Amygdala (tissue), 56 donors: Measurements from ENCODE around the gene MED12L.

Experiments used
- DNase-seq, 56 donors: peaks; one replicate each; lab custom pipeline; 2025; lab: John Stamatoyannopoulos, UW

MED12L gene

DNA sequence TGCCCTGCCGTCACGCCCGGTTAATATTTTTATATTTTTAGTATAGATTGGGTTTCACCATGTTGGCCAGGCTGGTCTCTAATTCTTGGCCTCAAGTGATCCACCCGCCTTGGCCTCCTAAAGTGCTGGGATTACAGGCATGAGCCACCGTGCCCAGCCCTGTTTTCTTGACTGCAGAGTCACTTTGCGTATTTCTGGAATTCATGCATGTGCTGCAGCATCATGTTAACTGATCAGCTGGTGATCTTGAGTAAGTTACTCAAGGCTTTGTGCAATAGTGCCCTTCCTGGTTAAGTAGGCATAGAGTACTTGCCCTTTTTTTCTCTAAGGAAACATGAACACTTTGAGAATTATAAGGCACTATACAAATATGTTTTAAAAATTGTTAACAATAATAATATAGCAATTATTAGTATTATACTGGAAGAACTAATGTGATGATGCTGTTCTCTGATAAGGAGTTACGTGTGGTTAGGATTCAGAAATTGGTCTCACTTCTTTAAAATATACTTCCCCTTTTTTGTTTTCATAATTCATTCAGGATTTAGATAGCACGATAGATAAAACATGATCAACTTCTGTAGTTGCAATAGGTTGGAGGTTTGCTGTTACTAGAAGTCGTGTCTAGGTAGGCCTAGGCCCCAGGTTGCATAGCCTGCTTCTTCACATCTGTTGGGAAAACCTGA lies 83.9 kb downstream of the MED12L start:
- no peak for DNase-seq

DNA sequence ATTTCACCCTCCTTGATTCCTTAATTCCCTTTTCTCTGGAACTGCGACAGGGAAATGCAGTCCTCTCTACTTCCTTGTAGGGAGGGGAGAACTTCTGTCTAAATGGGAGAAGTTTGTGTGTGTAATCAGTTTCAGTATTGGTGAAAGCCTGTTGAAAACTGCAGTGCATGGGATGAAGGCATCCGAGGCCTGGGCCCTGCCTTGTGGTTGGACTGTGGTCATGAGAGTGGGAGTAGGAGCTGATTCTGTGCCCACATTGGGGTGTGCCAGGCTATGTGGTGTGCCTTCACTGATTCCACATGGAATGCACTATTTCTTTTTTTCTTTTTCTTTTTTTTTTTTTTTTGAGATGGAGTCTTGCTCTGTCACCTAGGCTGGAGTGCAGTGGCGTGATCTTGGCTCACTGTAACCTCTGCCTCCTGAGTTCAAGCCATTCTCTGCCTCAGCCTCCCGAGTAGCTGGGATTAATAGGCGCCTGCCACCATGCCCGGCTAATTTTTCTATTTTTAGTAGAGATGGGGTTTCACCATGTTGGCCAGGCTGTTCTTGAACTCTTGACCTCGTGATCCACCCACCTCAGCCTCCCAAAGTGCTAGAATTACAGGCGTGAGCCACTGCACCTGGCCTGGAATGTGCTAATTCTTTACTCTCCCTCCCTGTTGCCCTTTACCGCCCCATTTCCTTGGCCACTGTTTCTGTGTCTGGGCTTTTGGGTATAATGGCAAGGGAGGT lies 84.7 kb downstream of the MED12L start:
- peak in 13 of 56 donors; percentile 5 to 39 (median 10) for DNase-seq

DNA sequence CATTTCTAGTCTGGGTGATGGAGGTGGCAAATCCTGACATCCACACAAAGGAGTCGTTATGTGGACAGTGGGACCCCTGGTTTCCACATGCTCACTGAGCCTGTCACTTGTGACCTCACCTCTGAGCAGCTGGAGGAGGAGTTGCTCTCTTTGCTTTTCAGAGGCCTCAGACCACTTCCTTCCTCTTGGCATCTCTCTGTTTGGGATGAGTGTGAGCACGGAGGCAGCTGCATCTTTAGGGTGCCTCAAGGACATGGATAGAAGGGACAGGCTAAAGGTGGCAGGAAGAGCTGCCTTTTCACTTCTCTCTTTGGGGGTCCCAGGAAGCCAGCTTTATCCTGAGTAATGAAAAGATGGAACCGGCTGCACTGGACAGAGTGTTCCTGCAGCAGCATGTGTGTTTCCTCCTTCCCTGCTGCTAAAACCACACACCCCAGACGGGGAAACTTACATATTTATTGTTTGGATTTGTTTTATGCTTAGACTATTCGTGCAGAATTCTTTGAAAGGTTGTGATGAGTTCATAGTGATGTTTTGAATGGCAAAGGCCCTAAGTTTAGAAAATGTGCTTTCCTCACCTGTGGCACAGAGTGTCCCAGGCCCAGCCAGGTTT lies 85.8 kb downstream of the MED12L start:
- peak in 3 of 56 donors; percentile 1 to 15 (median 3) for DNase-seq

DNA sequence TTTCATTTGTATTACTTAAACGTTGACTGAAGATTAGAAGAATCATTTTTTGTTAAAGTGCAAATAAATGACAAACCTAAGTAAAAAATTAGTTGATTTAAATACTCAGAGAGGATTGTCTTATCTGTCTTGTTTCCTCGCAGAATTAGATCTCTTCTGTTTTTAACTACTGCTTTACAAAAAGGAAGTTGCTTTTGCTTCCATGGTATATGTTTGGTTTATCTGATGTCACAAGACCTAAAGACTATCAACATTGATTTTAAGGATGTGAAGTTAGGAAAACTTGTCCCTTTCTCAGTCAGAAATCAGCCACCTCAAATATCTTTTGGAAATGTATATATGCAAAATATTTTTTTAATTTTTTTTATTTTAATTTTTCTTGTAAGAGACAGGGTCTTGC lies 88.9 kb downstream of the MED12L start:
- DNase-seq: no peak

DNA sequence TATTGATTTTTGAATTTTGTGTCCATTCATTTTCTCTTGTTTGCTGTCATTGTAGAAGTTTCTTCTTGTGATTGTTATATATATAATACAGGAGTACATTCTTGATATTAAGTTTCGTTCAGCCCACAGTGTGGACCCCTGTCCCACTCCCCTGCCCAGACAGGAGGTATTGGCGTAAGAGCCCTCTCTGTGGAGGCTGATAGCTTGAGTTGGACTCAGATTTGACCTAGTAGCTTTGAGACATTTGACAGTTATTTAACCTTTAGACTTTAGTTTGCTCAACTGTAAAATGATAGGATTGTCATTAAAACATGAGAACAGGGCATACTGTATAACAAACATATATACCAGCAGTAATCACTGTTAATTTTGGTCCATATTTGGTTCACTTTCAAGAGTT lies 90.5 kb downstream of the MED12L start:
- no peak for DNase-seq

DNA sequence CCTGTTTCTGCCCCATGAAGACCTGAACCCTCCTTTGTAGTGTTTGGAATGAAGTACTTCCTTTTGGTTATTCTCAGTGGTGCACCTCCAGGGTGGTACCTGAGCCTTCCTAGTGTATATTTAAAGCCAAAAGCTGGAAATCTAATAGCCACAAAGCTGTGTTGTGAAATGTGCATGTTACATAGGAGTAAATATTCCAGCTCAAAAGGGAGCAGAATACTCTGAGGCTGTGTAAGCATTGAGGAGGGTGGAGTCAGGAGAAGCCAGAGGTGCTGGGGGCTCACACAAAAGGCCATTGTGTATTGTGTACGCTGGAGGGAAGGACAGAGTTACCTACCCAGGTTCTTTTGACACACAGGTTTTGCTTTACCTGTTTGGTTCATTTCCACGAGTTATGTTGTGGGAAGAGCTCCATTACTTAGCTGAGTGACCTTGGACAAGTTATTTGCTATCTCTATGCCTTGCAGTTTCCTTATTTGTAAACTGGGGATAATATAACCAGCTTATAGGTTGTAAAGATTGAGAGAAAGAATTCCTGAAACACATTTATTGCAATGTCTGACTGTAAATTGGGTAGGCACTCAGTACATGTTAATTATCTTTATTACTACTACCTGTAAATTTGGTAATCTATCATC lies 92.9 kb downstream of the MED12L start:
- DNase-seq: no peak

DNA sequence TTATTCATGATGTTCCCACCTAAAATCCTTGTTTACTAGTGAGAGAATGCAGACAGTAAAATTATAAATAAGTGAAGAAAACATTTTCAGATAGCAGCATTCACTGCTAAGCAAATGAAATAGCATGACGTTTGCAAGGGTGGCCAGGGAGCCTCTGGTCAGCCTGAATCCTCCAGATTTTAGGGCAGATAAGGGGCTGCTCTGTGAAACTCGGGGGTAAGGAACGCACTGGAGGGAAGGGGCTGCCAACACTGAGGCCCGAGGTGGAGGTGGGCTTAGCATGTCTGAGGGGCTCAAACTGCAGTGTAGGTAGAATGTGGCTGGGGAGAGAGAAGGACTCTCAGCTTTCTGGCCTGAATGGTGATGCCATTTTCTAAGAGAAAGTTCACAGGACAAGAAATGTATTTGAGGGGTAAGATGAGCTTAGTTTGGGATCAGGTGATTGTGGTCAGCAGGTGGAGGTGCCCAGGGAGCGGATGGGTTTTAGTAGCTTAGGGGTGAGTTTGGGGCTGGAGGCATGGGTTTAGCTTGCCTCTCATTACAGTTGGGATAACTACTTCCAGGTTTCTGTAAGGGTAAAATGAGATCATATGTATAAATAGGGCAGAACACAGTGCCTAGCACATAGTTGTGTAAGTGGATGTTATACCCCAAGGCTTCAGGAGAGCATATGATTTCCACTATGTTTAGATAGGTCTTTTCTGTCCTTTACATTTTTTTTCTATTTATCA lies 97.0 kb downstream of the MED12L start:
- no peak for DNase-seq

DNA sequence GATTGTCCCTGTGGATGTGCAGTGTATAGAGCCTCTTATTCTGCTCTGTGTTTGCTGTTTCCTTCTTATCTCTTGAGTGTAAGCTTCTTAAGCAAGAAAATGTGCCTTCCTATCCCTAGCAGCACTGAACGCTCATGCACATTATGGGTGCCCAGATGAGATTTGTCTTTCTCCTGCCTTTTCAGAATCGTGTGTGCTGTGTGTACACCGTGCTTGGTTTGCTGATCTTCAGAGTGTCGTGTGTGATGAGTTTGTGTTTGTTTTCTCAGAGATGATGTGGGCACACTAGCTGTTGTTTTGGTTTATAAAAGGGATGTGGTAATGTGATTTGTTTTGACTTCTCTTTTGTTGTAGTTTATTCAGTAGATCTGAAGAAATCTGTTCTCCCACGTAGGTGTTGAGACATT lies 97.8 kb downstream of the MED12L start:
- no peak for DNase-seq

DNA sequence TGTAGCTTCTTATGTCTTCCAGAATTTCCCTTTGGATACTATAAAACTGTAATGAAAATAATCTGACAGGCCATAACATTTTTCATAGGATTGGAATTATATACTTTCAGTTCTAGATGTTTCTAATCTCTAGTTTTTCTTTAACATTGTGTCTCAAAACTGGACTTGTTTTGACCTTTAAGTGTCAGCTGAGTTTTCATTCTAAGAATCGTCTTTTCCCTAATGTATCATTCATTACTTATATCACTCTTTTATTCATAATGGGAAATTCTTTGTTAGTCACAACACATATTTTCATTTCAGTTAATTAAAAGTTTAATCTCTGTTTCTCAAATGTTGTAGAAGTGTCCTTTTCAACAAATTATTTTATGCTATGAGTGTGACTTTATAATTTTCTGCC lies 105.6 kb downstream of the MED12L start:
- no peak for DNase-seq

DNA sequence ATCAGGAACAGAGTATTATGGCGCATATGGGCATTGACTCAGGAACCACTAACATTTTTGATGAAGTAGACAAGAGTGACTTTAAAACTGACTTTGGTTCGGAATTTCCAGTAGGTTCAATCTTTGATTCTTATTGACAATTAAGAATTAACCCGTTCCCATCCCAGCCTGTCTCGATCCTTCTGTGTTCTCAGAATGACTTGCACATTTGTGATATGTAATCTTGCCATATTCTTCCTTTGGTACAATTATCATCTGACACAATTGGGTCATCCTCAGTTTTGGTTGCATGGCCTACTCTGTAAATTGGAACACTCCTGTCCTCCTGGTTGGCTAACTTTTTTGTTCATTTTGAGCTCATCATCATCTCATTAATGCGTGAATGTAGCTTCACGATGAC lies 107.1 kb downstream of the MED12L start:
- no peak for DNase-seq

DNA sequence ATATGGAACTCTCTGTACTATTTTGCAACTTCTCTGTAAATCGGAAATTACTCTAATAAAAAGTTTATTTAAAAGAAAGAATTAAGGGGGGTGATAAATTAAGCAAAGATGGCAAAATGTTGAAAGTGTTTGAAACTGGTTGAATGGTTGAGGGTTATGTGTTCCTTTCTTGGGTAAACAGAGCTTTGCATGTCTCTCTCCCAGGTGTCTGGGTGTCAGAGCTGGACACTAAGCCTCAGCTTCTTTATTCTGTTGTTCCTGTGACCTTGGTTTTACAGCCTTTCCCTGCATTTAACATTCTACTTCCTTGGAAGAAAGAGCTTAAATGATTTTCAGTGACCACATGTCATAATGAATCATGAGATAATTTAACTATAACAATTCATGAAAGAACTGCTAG lies 110.4 kb downstream of the MED12L start:
- no peak for DNase-seq

DNA sequence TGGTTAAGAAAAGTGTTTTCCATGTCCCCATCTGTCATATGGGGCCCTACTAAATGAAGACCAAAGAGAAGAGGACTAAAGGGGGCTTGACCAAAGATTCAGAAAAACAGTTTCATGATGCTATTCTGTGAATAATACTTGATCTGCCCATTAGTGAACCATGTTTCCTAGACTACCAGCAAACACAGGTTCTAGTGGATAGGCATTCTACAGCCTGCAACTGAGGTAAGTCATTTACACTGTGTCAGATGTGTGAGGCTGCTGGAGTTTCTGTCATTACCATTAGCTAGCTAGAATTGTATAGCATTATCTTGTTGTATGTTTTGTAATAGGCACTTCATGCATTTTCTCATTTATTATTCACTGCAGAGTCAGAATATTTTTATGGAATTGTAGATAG lies 111.0 kb downstream of the MED12L start:
- DNase-seq: no peak

DNA sequence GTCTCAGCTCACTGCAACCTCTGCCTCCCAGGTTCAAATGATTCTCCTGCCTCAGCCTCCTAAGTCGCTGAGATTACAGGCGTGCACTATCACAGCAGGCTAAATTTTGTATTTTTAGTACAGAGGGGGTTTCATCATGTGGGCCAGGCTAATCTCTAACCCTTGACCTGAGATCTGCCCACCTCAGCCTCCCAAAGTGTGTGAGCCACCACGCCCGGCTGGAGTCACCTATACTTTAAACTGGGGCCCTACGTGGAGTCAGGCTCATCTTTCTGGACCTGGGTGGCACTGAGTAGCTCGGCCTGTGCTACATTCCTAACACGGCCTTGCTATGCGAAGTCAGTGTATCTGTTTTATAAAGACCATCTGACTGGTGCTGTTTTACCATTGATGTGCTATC lies 111.8 kb downstream of the MED12L start:
- DNase-seq: no peak

DNA sequence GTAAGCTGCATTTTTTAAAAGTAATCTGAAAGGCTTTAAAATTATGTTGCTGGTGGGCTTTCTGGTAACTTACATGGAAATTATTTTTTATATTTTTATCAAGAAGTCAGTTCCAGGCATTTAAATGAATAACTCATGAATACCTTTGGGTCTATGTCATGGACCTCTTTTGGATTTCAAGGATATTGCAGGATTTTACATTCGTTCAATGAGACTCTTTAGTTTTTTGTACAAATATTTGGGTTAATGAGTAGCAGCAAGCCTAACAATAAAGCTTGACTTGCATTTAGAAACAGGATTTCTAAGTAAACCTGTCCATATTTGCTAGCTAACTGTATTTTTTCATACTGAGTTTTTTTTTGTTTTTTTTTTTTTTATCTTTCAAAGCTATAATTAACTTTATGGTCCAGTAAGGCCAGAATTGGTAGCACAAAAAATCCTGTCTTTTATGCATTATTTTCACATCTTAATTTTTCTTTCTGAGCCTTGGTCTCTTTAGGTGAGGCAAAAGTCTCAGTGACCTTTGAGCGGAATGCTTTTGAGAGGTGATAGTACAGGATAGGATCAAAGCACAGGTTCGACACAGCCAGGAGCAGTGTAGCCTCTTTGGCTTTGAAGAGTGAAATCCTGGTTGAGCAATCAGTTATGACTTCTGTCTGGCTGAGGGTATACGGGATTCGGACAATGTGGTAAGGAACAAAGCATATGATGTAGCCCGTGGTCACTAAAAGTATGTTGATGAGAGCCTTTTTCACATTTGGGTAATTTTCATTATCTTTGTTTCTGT lies 112.7 kb downstream of the MED12L start:
- no peak for DNase-seq

DNA sequence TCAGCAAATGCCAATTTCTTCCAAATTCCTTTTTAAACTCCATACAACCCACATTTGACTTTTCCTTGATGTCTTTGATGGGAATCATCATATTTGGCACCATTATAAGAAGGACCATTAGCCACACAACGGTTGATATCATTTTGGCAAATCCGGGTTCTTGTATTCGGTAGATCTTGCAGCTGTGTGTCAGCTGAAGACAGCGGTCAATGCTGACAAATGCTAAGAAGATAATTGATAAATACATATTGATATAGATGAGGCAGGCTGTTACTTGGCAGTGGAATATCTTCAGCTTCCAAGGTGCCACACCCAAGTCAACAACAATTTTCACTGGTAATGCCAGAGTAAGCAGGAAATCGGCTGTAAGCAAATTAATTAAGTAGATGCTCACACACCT lies 113.4 kb downstream of the MED12L start:
- DNase-seq: no peak

DNA sequence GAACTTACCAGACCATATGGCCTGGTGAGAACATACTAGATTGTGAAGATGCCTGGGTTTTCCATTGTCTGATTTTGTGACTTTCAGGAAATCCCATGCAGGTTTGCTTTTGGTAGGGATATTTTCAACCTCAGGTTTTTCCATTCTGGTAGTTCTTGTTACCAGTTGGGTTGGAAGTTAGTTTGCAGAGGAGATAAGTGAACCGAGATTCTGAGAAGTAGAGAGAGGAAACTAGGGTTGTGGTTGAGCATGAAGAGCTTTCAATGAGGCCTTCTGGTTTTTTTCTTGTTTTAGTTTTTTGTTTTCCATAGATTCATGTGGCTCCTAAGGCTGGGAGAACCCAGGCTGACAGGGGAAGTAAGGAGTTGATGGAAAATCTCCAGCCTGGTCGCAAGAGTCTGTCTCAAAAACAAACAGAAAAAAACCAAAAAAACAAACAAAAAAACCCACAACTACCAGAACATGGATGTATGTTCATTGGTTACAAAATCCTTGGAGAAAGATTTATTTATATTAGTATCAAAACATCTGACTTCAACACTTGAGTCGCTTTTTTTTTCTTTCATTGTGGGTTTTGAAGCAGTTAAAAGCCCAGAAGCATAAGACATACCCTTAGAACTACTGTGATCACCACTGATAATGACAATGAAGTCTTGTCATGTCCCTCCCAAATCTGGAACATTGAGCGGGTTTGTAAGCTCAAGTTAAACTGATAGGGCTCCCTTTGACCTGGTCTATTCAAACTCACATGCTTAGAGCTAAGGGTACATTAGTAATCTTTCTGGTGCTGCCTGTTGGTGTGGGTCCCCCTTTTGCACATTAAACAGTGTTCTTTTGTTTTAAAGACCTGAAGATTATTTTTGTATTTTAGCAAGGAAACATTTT lies 114.3 kb downstream of the MED12L start:
- DNase-seq: no peak

DNA sequence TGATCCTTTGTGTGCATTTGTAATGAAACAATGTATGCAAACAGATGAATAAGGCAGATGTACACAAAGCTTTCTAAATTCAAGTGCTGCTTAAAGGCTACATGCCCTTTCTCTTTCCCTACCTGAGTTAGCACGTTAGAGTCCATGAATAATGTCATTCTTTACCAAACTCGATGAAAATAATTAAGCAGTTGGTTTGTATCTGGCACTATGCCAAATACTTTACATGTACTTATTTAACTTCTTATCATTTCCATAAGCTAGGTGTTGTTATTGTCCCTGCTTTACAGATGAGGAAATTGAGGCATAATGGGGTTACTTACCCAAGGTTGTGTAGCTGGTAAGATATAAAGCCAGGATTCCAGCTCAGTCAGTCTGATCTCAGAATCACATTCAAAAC lies 115.1 kb downstream of the MED12L start:
- no peak for DNase-seq

DNA sequence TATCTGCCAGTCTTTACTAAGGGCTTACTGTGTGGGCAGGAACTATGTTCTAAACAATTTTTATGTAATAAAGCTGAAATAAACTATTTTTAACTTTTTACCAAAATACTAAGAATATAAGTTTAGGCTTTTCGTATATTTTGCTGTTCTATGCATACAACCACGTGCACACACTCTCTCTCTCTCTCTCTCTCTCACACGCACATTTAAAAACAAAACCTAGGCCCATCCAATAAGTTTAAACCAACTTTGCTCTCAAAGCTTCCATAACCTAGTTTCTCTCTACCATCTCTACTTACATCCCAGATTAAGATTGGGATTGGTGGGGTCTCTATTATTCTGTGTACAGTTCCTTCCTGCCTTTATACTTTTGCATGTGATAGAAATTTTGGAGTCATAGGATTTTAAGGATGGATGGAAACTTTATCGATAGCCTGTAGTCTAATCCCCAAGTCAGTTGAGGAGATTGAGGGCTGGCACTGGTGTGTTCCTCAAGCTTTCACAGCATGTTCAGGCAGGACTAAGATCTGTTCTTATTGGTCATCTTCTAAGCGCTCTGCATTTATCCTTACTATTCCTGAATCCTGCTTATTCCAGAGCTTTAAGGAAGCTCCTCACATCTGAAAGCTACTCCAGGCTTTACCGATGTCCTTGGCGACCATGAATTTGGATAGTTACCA lies 115.7 kb downstream of the MED12L start:
- no peak for DNase-seq
